IMR-90 (cell line): ENCODE data around the gene PSMC3. TPM values are rescaled to one million over a fixed set of nuclear protein-coding genes. Genes with fewer than 3 reads are reported as not detected.

Experiments used
- ATAC-seq: fragments of 200-7000 bp; cut with Tn5 transposase; 2 replicates; pipeline ENCODE4 v1.9.1; 2020; ENCODE audit warnings: low read depth, mild to moderate bottlenecking, moderate library complexity
- BruUV-seq: library from RNA; stranded (reverse); fragments of 400-500 nt; replicated peaks from 2 replicates; lab custom pipeline; 2021; lab: Mats Ljungman, UMichigan
- CTCF ChIA-PET: fragments of 300-600 bp; formaldehyde crosslinking; extraction: SDS; loops from one replicate; lab custom pipeline; 2021; ENCODE audit warnings: antibody characterized with exemption; lab: Yijun Ruan, JAX
- POLR2A ChIA-PET: fragments of 300-600 bp; sonication (Branson Sonifier 250); formaldehyde crosslinking; loops from one replicate; lab custom pipeline; 2022; ENCODE audit warnings: antibody characterized with exemption; ENCODE audit not compliant: unreplicated experiment; lab: Charles Lee
- DNase-seq: peaks from one replicate; pipeline ENCODE4 v3.0.0; 2013
- H2AFZ ChIP-seq: replicated peaks from 2 replicates; pipeline ENCODE3; 2013; ENCODE audit warnings: low read length, mild to moderate bottlenecking; ENCODE audit not compliant: poor library complexity
- H2AK5ac ChIP-seq: 2 replicates; pipeline ENCODE4 v1.6.1; 2013; ENCODE audit warnings: low read depth, low read length, inconsistent platforms
- H2AK9ac ChIP-seq: replicated peaks from 2 replicates; pipeline ENCODE3; 2013; ENCODE audit warnings: mild to moderate bottlenecking, low read depth, low read length, moderate library complexity; ENCODE audit not compliant: poor library complexity
- H2BK120ac ChIP-seq: 2 replicates; pipeline ENCODE4 v1.6.1; 2013; ENCODE audit warnings: low read depth, low read length, inconsistent platforms
- H2BK15ac ChIP-seq: 3 replicates; pipeline ENCODE4 v1.6.1; 2013; ENCODE audit warnings: low read depth, low read length, inconsistent platforms
- H2BK20ac ChIP-seq: 2 replicates; pipeline ENCODE4 v1.6.1; 2013; ENCODE audit warnings: low read depth, mild to moderate bottlenecking, inconsistent platforms, low read length, moderate library complexity
- H2BK5ac ChIP-seq: 2 replicates; pipeline ENCODE4 v1.6.1; 2013; ENCODE audit warnings: mild to moderate bottlenecking, low read depth, low read length, inconsistent platforms; ENCODE audit not compliant: poor library complexity, severe bottlenecking
- H3K14ac ChIP-seq: replicated peaks from 2 replicates; pipeline ENCODE4 v1.6.1; 2013; ENCODE audit warnings: low read depth, low read length, inconsistent platforms
- H3K18ac ChIP-seq: 2 replicates; pipeline ENCODE4 v1.6.1; 2013; ENCODE audit warnings: low read depth, low read length, control low read depth
- H3K23ac ChIP-seq: 2 replicates; pipeline ENCODE4 v1.6.1; 2013; ENCODE audit warnings: low read depth, low read length, inconsistent platforms
- H3K27ac ChIP-seq: 2 replicates; pipeline ENCODE4 v1.5.1; 2013; ENCODE audit warnings: mild to moderate bottlenecking, control low read depth, low read length; ENCODE audit not compliant: insufficient read depth
- H3K27me3 ChIP-seq: 2 replicates; pipeline ENCODE4 v1.6.1; 2013; ENCODE audit warnings: low read length; ENCODE audit not compliant: control insufficient read depth, insufficient read depth
- H3K36me3 ChIP-seq: 2 replicates; pipeline ENCODE4 v1.6.1; 2013; ENCODE audit warnings: low read length, mixed read lengths; ENCODE audit not compliant: control insufficient read depth, insufficient read depth
- H3K4ac ChIP-seq: 2 replicates; pipeline ENCODE4 v1.6.1; 2013; ENCODE audit warnings: low read depth, low read length, inconsistent platforms
- H3K4me1 ChIP-seq: 2 replicates; pipeline ENCODE4 v1.6.1; 2013; ENCODE audit warnings: low read length, mixed read lengths; ENCODE audit not compliant: control insufficient read depth, insufficient read depth
- H3K4me2 ChIP-seq: 2 replicates; pipeline ENCODE4 v1.6.1; 2013; ENCODE audit warnings: low read depth, mild to moderate bottlenecking, control low read depth, low read length, moderate library complexity
- H3K4me3 ChIP-seq: 2 replicates; pipeline ENCODE4 v1.5.1; 2013; ENCODE audit warnings: low read depth, mild to moderate bottlenecking, control low read depth, low read length, moderate library complexity; ENCODE audit not compliant: insufficient read depth
- H3K56ac ChIP-seq: 2 replicates; pipeline ENCODE4 v1.6.1; 2013; ENCODE audit warnings: low read length, inconsistent platforms; ENCODE audit not compliant: insufficient read depth; ENCODE audit errors: extremely low read depth
- H3K79me1 ChIP-seq, 2 experiments: 2 replicates each; pipeline ENCODE4 v1.6.1; 2013; ENCODE audit warnings: low read length in 2 of 2, inconsistent platforms in 1 of 2, low read depth in 1 of 2
- H3K9ac ChIP-seq: 2 replicates; pipeline ENCODE4 v1.6.1; 2013; ENCODE audit warnings: low read depth, low read length, control low read depth
- H3K9me1 ChIP-seq: 2 replicates; pipeline ENCODE4 v1.6.1; 2013; ENCODE audit warnings: low read length, inconsistent platforms; ENCODE audit not compliant: insufficient read depth
- H3K9me3 ChIP-seq: 2 replicates; pipeline ENCODE4 v1.6.1; 2013; ENCODE audit warnings: low read length; ENCODE audit not compliant: control insufficient read depth, insufficient read depth
- H4K20me1 ChIP-seq: 2 replicates; pipeline ENCODE4 v1.6.1; 2013; ENCODE audit warnings: low read length, inconsistent platforms; ENCODE audit not compliant: insufficient read depth
- H4K5ac ChIP-seq: 2 replicates; pipeline ENCODE4 v1.6.1; 2013; ENCODE audit warnings: mild to moderate bottlenecking, low read depth, low read length, control low read depth
- H4K8ac ChIP-seq, 2 experiments: 2 replicates each; pipeline ENCODE4 v1.6.1; 2013; ENCODE audit warnings: low read depth in 2 of 2, low read length in 2 of 2, control low read depth in 1 of 2, inconsistent platforms in 1 of 2
- H4K91ac ChIP-seq: 2 replicates; pipeline ENCODE4 v1.6.1; 2013; ENCODE audit warnings: low read depth, low read length, inconsistent platforms; ENCODE audit not compliant: insufficient read depth
- BHLHE40 ChIP-seq: fragments of 150-350 bp; IDR thresholded peaks from 2 replicates; pipeline ENCODE4 v1.6.1; 2016; ENCODE audit warnings: mild to moderate bottlenecking, low read depth, low read length
- CHD1 ChIP-seq: IDR thresholded peaks from 2 replicates; pipeline ENCODE4 v1.6.1; 2012; ENCODE audit warnings: low read depth, low read length, improper control_type of control experiment
- CTCF ChIP-seq: conservative IDR thresholded peaks from 2 replicates; pipeline ENCODE4 v1.5.1; 2012; ENCODE audit warnings: mild to moderate bottlenecking, low read depth, low read length, improper control_type of control experiment
- ELK1 ChIP-seq: fragments of 150-350 bp; IDR thresholded peaks from 2 replicates; pipeline ENCODE4 v1.6.1; 2016; ENCODE audit warnings: low read depth, mild to moderate bottlenecking, low read length, moderate library complexity, borderline replicate concordance
- FOS ChIP-seq: fragments of 150-350 bp; IDR thresholded peaks from 2 replicates; pipeline ENCODE4 v1.6.1; 2016; ENCODE audit warnings: low read depth, low read length
- MXI1 ChIP-seq: IDR thresholded peaks from 2 replicates; pipeline ENCODE4 v1.6.1; 2012; ENCODE audit warnings: low read depth, mild to moderate bottlenecking, low read length, moderate library complexity, borderline replicate concordance
- POLR2A ChIP-seq: IDR thresholded peaks from 2 replicates; pipeline ENCODE4 v1.6.1; 2012; ENCODE audit warnings: mild to moderate bottlenecking, low read depth, low read length
- SMC3 ChIP-seq: fragments of 150-350 bp; IDR thresholded peaks from 2 replicates; pipeline ENCODE4 v1.6.1; 2016; ENCODE audit warnings: low read depth, mild to moderate bottlenecking, antibody characterized with exemption, low read length, moderate library complexity
- USF2 ChIP-seq: fragments of 150-350 bp; IDR thresholded peaks from 2 replicates; pipeline ENCODE4 v1.6.1; 2017; ENCODE audit warnings: mild to moderate bottlenecking, antibody characterized with exemption, low read length, low read depth
- WGBS, 2 experiments: methylation state at CpG; one replicate each; pipeline versions ENCODE4 v1.1.5 to v1.1.7; 2013; ENCODE audit warnings: missing lambda C conversion rate in 2 of 2; ENCODE audit not compliant: insufficient read length in 1 of 2; ENCODE audit errors: extremely low coverage in 2 of 2; 5-methylcytosine and 5-hydroxymethylcytosine counted together
- dilution Hi-C: fragments of 300-500 bp; cut with HindIII; formaldehyde crosslinking; loops from one replicate; pipeline ENCODE4 v1.14.3; 2018; ENCODE audit warnings: low sequenced_read_pairs; ENCODE audit not compliant: unreplicated experiment
- in situ Hi-C: fragments of 300-500 bp; cut with MboI; formaldehyde crosslinking; loops from 3 replicates; pipeline ENCODE4 v1.14.3; 2019; ENCODE audit warnings: low sequenced_read_pairs, inconsistent platforms, mixed read lengths
- intact Hi-C: fragments of 100-400 bp; cut with micrococcal nuclease; formaldehyde crosslinking; loops from 2 replicates; pipeline ENCODE4 v1.10.0; 2022
- polyA plus RNA-seq, 3 experiments: library from polyadenylated mRNA; depleted of rRNA; stranded (reverse); fragments of >200 nt; gene quantifications; 2 replicates each; pipeline ENCODE4 v1.2.3, GENCODE V29; 2012; ENCODE audit warnings: low replicate concordance in 1 of 3
- total RNA-seq: library from RNA; depleted of rRNA; stranded (reverse); fragments of >200 nt; gene quantifications from 2 replicates; pipeline ENCODE4 v1.2.3, GENCODE V29; 2012

The PSMC3 gene
- total and polyA plus RNA-seq, 2 of the 4 experiments (the other 2 are of a cell fraction): 238 to 253 TPM

GRCh38 chr11:47375020-47375419 is 51.2 kb downstream of the PSMC3 start:
- no peak overlapping the region for H3K14ac ChIP-seq
- peaks cover 5% of the 10 kb centered on the region for H3K4me1 ChIP-seq
- no peak overlapping the region for H2BK15ac ChIP-seq
- ATAC-seq (no peak), DNase-seq (no peak)
- H3K9ac ChIP-seq: no peak overlapping the region
- peak overlapping the region; percentile 42 for H2AK9ac ChIP-seq
- ChIA-PET CTCF (interaction anchor here (1.2 kb wide), 1 partner anchor 11 kb away, joined by 4 read pairs; no protein-coding TSS in a partner anchor), POLR2A (no interaction called here)
- intact Hi-C loops (no loop called here), in situ Hi-C loops (no loop called here), dilution Hi-C loops (no loop called here)
- no peak overlapping the region for H3K27ac ChIP-seq
- H2BK5ac ChIP-seq: no peak overlapping the region
- H3K36me3 ChIP-seq: no peaks in the 10 kb centered on the region
- H4K5ac ChIP-seq: no peak overlapping the region
- H2BK20ac ChIP-seq: no peak overlapping the region
- TF ChIP-seq MXI1 (no peak), CTCF (no peak), ELK1 (no peak), POLR2A (no peak), USF2 (no peak), SMC3 (no peak), CHD1 (no peak), BHLHE40 (no peak), FOS (no peak)
- no TSS peak for BruUV-seq
- H4K8ac ChIP-seq: no peak overlapping the region
- peak overlapping the region; percentile 76 for H2AFZ ChIP-seq
- no peak overlapping the region for H2BK120ac ChIP-seq
- no peak overlapping the region for H4K91ac ChIP-seq
- H3K79me1 ChIP-seq: no peaks in the 10 kb centered on the region
- H3K4ac ChIP-seq: no peak overlapping the region; the same call in 1 of the 2 replicates
- H3K4me3 ChIP-seq: no peak overlapping the region
- H3K23ac ChIP-seq: no peak overlapping the region
- H3K9me3 ChIP-seq: no peaks in the 10 kb centered on the region
- H3K27me3 ChIP-seq: peaks cover 5% of the 10 kb centered on the region; the same call in 1 of the 2 replicates
- H3K9me1 ChIP-seq: peaks cover 9% of the 10 kb centered on the region
- WGBS, 2 experiments: no CpG with 5 or more reads among the region's 8 CpGs
- no peak overlapping the region for H2AK5ac ChIP-seq
- H4K20me1 ChIP-seq: no peaks in the 10 kb centered on the region; the same call in 1 of the 2 replicates
- no peak overlapping the region for H3K4me2 ChIP-seq
- no peak overlapping the region for H3K18ac ChIP-seq
- H3K56ac ChIP-seq: no peak overlapping the region
